Smooth muscle cell (in vitro differentiated cells): ENCODE measurements around the gene SRMS. TPM values are rescaled to one million over a fixed set of nuclear protein-coding genes. Genes with fewer than 3 reads are reported as not detected.

Source experiments
- DNase-seq: peaks from one replicate; lab custom pipeline; 2025; ENCODE audit not compliant: unreplicated experiment; lab: John Stamatoyannopoulos, UW
- H2AFZ ChIP-seq: fragments of 200-600 bp; sonication (generic); 2 replicates; pipeline ENCODE4 v1.6.0; 2016; ENCODE audit warnings: antibody characterized with exemption, low read depth, mild to moderate bottlenecking
- H3F3A ChIP-seq: fragments of 200-600 bp; sonication (generic); 2 replicates; pipeline ENCODE4 v1.6.0; 2017; ENCODE audit warnings: antibody characterized with exemption, low read depth
- H3K27ac ChIP-seq: fragments of 200-600 bp; sonication (generic); 2 replicates; pipeline ENCODE4 v1.5.1; 2016; ENCODE audit warnings: low read depth, mild to moderate bottlenecking
- H3K27me3 ChIP-seq: fragments of 200-600 bp; sonication (generic); 2 replicates; pipeline ENCODE4 v1.6.1; 2016; ENCODE audit warnings: low read depth, mild to moderate bottlenecking
- H3K36me3 ChIP-seq: fragments of 200-600 bp; sonication (generic); 2 replicates; pipeline ENCODE4 v1.5.1; 2016; ENCODE audit warnings: low read depth
- H3K4me1 ChIP-seq: fragments of 200-600 bp; sonication (generic); 2 replicates; pipeline ENCODE4 v1.5.1; 2016; ENCODE audit warnings: low read depth
- H3K4me2 ChIP-seq: fragments of 200-600 bp; sonication (generic); 2 replicates; pipeline ENCODE4 v1.6.0; 2016; ENCODE audit warnings: mild to moderate bottlenecking
- H3K4me3 ChIP-seq: fragments of 200-600 bp; sonication (generic); 2 replicates; pipeline ENCODE4 v1.5.1; 2016; ENCODE audit warnings: mild to moderate bottlenecking
- H3K79me2 ChIP-seq: fragments of 200-600 bp; sonication (generic); 2 replicates; pipeline ENCODE4 v1.6.0; 2016; ENCODE audit warnings: low read depth, mild to moderate bottlenecking
- H3K9ac ChIP-seq: fragments of 200-600 bp; sonication (generic); 2 replicates; pipeline ENCODE4 v1.6.0; 2016; ENCODE audit warnings: low read depth
- H3K9me3 ChIP-seq: fragments of 200-600 bp; sonication (generic); replicated peaks from 2 replicates; pipeline ENCODE4 v1.5.1; 2016; ENCODE audit warnings: low read depth
- H4K20me1 ChIP-seq: fragments of 200-600 bp; sonication (generic); 2 replicates; pipeline ENCODE4 v1.6.0; 2016; ENCODE audit warnings: low read depth
- WGBS: methylation state at CpG from one replicate; pipeline ENCODE4 v1.1.7; 2016; ENCODE audit warnings: low lambda C conversion rate; 5-methylcytosine and 5-hydroxymethylcytosine counted together
- polyA plus RNA-seq: library from polyadenylated mRNA; unstranded; fragments of >200 nt; fragmentation: Nextera tagmentation; extraction: Ambion mirVana; gene quantifications from 2 replicates; pipeline ENCODE4 v1.2.1, GENCODE V29; 2016
- total RNA-seq: library from RNA; depleted of rRNA; stranded (reverse); fragments of >200 nt; gene quantifications from 2 replicates; pipeline ENCODE4 v1.2.3, GENCODE V29; 2014
- TF ChIP-seq, protein P1 (sequence below): fragments of 200-600 bp; sonication (generic); IDR thresholded peaks from 2 replicates; pipeline ENCODE4 v1.5.1; 2017; ENCODE audit warnings: borderline replicate concordance, mild to moderate bottlenecking, antibody characterized with exemption; ENCODE audit not compliant: insufficient read depth, poor library complexity, severe bottlenecking

Gene SRMS
- total and polyA plus RNA-seq, 2 experiments from 2014 or later: not detected

DNA sequence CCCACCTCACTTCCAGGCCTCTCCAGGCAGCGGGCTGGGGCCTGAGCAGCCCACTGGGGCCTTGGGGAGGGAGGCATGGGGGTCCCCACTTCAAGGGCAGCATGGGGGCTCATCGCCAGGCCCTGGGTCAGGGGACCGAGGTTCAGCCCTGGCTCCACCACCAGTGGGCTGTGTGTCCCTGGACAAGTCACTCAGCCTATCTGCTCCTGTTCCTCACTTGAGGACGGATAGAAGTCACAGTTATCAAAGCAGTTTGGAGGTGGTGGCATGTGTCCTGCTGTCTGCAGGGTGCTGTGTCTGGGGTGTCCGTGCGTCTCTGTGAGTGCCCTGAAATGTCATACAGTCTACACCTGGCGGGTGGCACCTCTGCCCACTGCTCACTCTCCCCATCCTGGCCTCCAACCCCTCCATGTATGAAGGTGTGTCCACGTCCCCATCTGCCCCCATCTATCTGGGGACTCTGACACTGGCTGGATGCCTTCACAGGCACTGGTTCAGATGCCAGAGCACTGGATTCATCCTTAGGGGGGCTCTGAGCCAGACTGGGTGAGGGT is 52.3 kb downstream of the SRMS start:
- no peaks in the 10 kb centered on the region for H4K20me1 ChIP-seq
- peaks cover 25% of the 10 kb centered on the region for H3K27me3 ChIP-seq

DNA sequence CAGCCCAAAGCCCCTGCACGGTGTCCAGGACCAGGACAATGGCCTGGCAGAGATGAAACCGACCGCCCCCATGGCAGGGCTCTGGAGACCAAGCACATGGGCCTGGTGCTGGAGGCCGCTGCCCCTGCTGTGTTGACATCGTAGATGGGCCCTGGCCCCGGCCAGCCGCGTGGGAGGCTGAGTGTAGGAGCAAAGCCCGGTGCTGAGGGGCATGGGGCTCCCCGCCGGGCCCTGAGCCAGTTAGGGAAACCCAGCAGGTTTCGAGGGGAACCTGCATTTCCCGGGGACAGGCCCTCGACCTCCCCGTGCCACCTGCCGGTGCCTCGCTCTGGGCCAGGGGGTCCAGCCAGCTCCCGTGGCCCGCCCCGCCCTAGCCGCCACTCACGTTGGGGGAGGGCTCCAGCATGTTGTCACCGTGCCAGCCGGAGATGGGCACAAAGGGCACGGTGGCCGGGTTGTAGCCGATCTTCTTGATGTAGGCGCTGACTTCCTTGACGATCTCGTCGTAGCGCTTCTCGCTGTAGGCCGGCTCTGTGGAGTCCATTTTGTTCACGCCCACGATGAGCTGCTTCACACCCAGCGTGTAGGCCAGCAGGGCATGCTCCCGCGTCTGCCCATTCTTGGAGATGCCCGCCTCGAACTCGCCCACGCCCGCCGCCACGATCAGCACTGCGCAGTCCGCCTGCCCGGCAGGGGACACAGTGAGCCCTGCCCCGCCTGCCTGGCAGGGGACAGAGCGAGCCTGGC is 53.0 kb downstream of the SRMS start:
- no peaks in the 10 kb centered on the region for H3K36me3 ChIP-seq
- H3K4me1 ChIP-seq: peaks cover 3% of the 10 kb centered on the region
- H3F3A ChIP-seq: no peaks in the 10 kb centered on the region
- no peak overlapping the region for H3K9ac ChIP-seq
- DNase-seq: no peak
- H3K4me2 ChIP-seq: no peak overlapping the region
- H3K9me3 ChIP-seq: no peaks in the 10 kb centered on the region
- H3K4me3 ChIP-seq: no peak overlapping the region
- H3K79me2 ChIP-seq: no peaks in the 10 kb centered on the region
- H3K27me3 ChIP-seq: peaks cover 19% of the 10 kb centered on the region
- WGBS: 93% methylated on average over 50 of the region's 51 CpGs
- TF ChIP-seq, protein P1, sequence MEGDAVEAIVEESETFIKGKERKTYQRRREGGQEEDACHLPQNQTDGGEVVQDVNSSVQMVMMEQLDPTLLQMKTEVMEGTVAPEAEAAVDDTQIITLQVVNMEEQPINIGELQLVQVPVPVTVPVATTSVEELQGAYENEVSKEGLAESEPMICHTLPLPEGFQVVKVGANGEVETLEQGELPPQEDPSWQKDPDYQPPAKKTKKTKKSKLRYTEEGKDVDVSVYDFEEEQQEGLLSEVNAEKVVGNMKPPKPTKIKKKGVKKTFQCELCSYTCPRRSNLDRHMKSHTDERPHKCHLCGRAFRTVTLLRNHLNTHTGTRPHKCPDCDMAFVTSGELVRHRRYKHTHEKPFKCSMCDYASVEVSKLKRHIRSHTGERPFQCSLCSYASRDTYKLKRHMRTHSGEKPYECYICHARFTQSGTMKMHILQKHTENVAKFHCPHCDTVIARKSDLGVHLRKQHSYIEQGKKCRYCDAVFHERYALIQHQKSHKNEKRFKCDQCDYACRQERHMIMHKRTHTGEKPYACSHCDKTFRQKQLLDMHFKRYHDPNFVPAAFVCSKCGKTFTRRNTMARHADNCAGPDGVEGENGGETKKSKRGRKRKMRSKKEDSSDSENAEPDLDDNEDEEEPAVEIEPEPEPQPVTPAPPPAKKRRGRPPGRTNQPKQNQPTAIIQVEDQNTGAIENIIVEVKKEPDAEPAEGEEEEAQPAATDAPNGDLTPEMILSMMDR: no peak
- H4K20me1 ChIP-seq: no peaks in the 10 kb centered on the region
- H3K27ac ChIP-seq: no peak overlapping the region
- H2AFZ ChIP-seq: no peak overlapping the region

More for the DNA sequence above, 52.3 kb downstream of the SRMS start:
- no peaks in the 10 kb centered on the region for H3F3A ChIP-seq
- no peak for DNase-seq
- H3K79me2 ChIP-seq: no peaks in the 10 kb centered on the region
- no peak overlapping the region for H3K4me3 ChIP-seq
- no peak overlapping the region for H3K4me2 ChIP-seq
- no peaks in the 10 kb centered on the region for H3K36me3 ChIP-seq
- peaks cover 3% of the 10 kb centered on the region for H3K4me1 ChIP-seq
- no peak overlapping the region for H3K9ac ChIP-seq
- no peak overlapping the region for H3K27ac ChIP-seq
- WGBS: 85% methylated on average over 8 of the region's 8 CpGs
- TF ChIP-seq, protein P1: no peak
- no peaks in the 10 kb centered on the region for H3K9me3 ChIP-seq
- H2AFZ ChIP-seq: no peak overlapping the region

DNA sequence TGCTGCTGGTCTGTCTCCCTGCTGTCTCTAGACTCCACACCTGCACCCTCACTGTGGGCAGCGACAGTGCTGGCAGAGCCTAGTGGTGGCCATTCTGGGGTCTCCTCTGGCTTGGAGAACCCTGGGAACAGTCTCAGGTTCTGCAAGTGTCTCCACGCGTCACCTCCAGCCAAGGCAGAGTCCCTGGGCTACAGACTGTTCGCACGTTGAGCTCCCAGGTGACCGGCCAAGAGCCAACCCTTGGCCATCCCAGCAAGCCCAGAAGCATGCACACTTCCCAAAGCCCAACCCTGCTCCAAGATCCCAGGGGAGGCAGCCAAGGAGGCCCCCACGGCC is 53.5 kb downstream of the SRMS start:
- Histone ChIP-seq H3K4me2 (no peak overlapping the region), H3K27me3 (peaks cover 16% of the 10 kb centered on the region), H3F3A (no peaks in the 10 kb centered on the region), H3K4me1 (peaks cover 3% of the 10 kb centered on the region), H3K9ac (no peak overlapping the region), H3K27ac (no peak overlapping the region), H3K4me3 (no peak overlapping the region), H2AFZ (no peak overlapping the region), H3K9me3 (no peaks in the 10 kb centered on the region), H3K79me2 (no peaks in the 10 kb centered on the region), H4K20me1 (no peaks in the 10 kb centered on the region), H3K36me3 (no peaks in the 10 kb centered on the region)
- TF ChIP-seq, protein P1: no peak
- WGBS: 94% methylated on average over 7 of the region's 7 CpGs
- no peak for DNase-seq

DNA sequence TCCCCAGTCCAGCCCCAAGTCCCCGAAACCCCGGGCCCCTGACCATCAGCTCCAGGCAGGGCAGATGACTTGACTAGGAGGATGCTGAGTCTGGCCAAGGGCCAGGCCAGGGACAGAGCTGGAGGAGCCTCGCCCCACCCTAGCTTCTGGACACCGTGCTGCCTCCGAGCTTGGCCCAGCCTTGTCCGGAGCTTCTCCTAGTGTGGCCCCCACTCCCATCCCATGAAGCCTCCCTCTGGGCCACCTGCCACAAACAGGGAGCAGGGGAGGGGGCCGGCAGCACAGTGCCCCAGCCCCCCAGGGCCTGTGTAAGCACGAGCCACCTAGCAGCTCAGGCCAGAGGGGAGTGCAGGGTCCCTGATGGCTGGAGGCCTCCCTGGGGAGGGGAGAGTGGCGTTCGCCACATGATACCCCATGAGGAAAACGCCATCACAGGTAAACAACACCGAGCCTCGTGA is 54.0 kb downstream of the SRMS start:
- WGBS: 91% methylated on average over 9 of the region's 13 CpGs
- Histone ChIP-seq H4K20me1 (no peaks in the 10 kb centered on the region), H3F3A (no peaks in the 10 kb centered on the region), H3K9me3 (no peaks in the 10 kb centered on the region), H2AFZ (no peak overlapping the region), H3K4me3 (no peak overlapping the region), H3K4me1 (peaks cover 3% of the 10 kb centered on the region), H3K4me2 (no peak overlapping the region), H3K27ac (no peak overlapping the region), H3K79me2 (no peaks in the 10 kb centered on the region), H3K27me3 (peaks cover 18% of the 10 kb centered on the region), H3K9ac (no peak overlapping the region), H3K36me3 (no peaks in the 10 kb centered on the region)
- TF ChIP-seq, protein P1: no peak
- no peak for DNase-seq
